Esophagus muscularis mucosa (tissue), 3 donors: ENCODE results near the gene GGT5.

Source experiments
- POLR2A ChIP-seq: fragments of 450-650 bp; IDR thresholded peaks from one replicate; pipeline ENCODE4 v1.6.1; 2017; ENCODE audit warnings: antibody characterized with exemption, moderate library complexity, mild to moderate bottlenecking, low read depth
- POLR2AphosphoS5 ChIP-seq, 2 donors: sonication (generic); formaldehyde crosslinking; IDR thresholded peaks; one replicate each; pipeline ENCODE4 v1.6.1; 2017; ENCODE audit warnings: antibody characterized with exemption in 2 of 2
- TF ChIP-seq, protein P1 (sequence below), 3 experiments: fragments of 200-600 bp in 2 of 3; fragments of 450-650 bp in 1 of 3; sonication (generic) in 2 of 3; IDR thresholded peaks; one replicate each; pipeline ENCODE4 v1.5.1; 2017 to 2019; ENCODE audit warnings: antibody characterized with exemption in 3 of 3, mild to moderate bottlenecking in 2 of 3, moderate library complexity in 1 of 3

DNA sequence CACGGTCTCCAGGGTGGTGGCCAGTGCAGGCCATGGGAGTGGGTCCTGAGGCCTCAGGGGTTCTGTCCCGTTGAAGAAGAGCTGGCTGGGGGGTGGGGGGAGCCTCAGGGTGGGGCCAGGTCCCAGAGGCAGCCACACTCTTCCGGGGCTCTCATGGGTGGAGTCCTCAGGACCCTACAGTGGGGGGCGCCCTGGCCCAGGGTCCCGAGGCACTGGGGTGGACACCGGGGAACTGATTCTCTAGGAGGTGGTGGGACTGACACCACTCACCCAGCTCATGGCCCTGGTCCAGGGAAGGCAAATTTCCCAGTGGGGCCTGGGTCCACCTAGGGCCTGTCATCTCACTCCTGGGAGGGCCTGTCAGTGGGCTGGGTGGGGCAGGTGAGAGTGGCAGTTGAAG is 12.8 kb downstream of the GGT5 start:
- TF ChIP-seq, protein P1, sequence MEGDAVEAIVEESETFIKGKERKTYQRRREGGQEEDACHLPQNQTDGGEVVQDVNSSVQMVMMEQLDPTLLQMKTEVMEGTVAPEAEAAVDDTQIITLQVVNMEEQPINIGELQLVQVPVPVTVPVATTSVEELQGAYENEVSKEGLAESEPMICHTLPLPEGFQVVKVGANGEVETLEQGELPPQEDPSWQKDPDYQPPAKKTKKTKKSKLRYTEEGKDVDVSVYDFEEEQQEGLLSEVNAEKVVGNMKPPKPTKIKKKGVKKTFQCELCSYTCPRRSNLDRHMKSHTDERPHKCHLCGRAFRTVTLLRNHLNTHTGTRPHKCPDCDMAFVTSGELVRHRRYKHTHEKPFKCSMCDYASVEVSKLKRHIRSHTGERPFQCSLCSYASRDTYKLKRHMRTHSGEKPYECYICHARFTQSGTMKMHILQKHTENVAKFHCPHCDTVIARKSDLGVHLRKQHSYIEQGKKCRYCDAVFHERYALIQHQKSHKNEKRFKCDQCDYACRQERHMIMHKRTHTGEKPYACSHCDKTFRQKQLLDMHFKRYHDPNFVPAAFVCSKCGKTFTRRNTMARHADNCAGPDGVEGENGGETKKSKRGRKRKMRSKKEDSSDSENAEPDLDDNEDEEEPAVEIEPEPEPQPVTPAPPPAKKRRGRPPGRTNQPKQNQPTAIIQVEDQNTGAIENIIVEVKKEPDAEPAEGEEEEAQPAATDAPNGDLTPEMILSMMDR (IDR thresholded peaks at IDR 0.05) = no peak
- no peak for TF ChIP-seq POLR2A
- TF ChIP-seq POLR2AphosphoS5 (IDR thresholded peaks at IDR 0.05) = no peak
